Measurements from ENCODE around the gene IREB2. TPM values are rescaled to one million over a fixed set of nuclear protein-coding genes. Genes with fewer than 3 reads are reported as not detected.

IREB2 gene
- total RNA-seq, 1 donor from 2014 or later = 76.9 TPM

DNA sequence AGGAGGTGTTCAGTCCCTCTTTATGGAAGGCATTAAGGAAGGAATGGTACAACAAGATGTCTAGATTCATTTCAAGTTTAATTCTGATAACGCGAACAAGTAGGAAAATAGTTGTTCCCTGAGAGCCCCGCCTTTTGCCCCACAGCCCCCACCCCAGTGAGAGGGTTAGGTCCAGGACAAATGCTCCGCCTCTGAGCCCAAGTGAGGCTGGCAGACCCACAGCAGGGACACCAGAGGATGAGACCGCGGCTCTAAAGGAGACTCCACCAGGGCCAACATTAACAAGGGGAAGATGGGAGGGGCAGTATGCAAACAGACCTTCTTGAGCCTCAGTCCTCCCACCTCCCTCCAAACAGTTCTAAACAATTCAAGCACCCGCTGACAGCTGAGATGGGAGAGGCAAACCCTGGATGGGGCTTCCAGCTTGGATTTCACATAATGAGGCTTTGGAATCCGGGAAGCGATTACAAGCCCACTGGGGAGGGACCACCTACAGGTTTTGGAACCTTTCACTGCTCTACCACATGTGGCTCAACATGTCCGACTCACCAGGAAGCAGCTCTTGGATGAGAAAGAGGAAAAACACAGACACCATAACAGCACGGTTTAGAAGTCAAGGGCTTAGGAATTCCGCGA, 42.9 kb upstream of the IREB2 start:
- no peak for TF ChIP-seq CTCF (conservative IDR thresholded peaks at IDR 0.05)
- H3K4me3 Mint-ChIP-seq = no peak overlapping the region
- peaks cover 65% of the 10 kb centered on the region for H3K4me1 Mint-ChIP-seq (ENCODE audit: unreplicated experiment)
- no peaks in the 10 kb centered on the region for H3K9me3 Mint-ChIP-seq
- H3K36me3 Mint-ChIP-seq = no peaks in the 10 kb centered on the region
- peak overlapping the region; percentile 60 for H3K27ac Mint-ChIP-seq
- no peak for DNase-seq (ENCODE audit: extremely low spot score, unreplicated experiment)
- H3K27me3 Mint-ChIP-seq = peaks cover 3% of the 10 kb centered on the region

DNA sequence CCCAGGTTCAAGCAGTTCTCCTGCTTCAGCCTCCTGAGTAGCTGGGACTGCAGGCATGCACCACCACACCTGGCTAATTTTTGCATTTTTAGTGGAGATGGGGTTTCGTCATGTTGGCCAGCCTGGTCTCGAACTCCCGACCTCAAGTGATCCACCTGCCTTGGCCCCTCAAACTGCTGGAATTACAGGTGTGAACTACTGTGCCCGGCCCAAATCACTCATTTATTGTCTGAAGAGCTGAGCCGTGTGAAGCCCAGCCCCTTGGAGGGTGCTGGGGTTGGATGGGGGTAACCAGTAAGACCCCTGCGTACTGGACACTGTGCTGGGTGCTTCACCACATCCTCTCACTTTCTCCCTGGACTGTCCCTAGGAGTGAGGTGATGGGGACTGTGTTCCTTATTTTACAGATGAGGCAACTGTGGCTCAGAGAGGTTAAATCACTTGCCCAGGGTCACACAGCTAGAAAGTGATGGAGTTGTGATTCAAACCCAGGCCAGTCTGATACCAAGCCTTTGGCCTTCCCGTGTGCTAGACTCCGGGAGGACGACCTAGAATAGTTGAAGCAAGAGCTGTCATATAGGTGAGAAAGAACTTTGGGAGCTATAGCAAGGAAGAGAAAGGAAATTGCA, 41.7 kb upstream of the IREB2 start:
- Mint-ChIP-seq H3K36me3 (no peaks in the 10 kb centered on the region), H3K4me3 (no peak overlapping the region), H3K4me1 (ENCODE audit: unreplicated experiment) (peaks cover 56% of the 10 kb centered on the region), H3K27ac (peak overlapping the region; percentile 71), H3K9me3 (no peaks in the 10 kb centered on the region), H3K27me3 (peaks cover 3% of the 10 kb centered on the region)
- DNase-seq (ENCODE audit: extremely low spot score, unreplicated experiment) = no peak
- TF ChIP-seq CTCF (conservative IDR thresholded peaks at IDR 0.05) = no peak

GRCh38 chr15:78396976-78397375, 41.0 kb upstream of the IREB2 start:
- Mint-ChIP-seq H3K4me1 (ENCODE audit: unreplicated experiment) (peaks cover 56% of the 10 kb centered on the region), H3K36me3 (no peaks in the 10 kb centered on the region), H3K9me3 (no peaks in the 10 kb centered on the region), H3K4me3 (no peak overlapping the region), H3K27me3 (peaks cover 3% of the 10 kb centered on the region), H3K27ac (peak overlapping the region; percentile 71)
- DNase-seq (ENCODE audit: extremely low spot score, unreplicated experiment) = no peak
- TF ChIP-seq CTCF (conservative IDR thresholded peaks at IDR 0.05) = peak; percentile 29

DNA sequence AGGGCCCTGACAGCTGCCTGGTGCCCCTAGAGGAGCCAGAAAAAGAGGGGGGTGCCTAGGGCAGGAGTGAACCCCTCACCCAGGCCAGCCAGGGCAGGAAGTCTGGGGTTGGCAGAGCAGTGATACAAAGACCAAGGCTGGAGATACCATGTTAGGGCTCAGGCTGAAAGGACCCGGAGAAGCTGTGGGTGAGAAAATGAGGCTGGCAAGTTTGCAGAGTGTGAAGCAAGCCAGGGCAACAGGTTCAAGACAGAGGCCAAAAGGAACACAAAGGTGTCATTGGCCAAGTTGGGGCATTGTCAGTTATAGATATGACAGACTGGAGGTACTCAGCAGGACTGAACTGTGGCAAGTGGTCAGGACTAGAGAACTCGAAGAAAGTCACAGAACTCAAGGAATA, 40.6 kb upstream of the IREB2 start:
- TF ChIP-seq CTCF (conservative IDR thresholded peaks at IDR 0.05) = no peak
- Mint-ChIP-seq H3K27ac (no peak overlapping the region), H3K36me3 (no peaks in the 10 kb centered on the region), H3K27me3 (peaks cover 5% of the 10 kb centered on the region), H3K4me1 (ENCODE audit: unreplicated experiment) (peaks cover 58% of the 10 kb centered on the region), H3K4me3 (no peak overlapping the region), H3K9me3 (no peaks in the 10 kb centered on the region)
- no peak for DNase-seq (ENCODE audit: extremely low spot score, unreplicated experiment)

DNA sequence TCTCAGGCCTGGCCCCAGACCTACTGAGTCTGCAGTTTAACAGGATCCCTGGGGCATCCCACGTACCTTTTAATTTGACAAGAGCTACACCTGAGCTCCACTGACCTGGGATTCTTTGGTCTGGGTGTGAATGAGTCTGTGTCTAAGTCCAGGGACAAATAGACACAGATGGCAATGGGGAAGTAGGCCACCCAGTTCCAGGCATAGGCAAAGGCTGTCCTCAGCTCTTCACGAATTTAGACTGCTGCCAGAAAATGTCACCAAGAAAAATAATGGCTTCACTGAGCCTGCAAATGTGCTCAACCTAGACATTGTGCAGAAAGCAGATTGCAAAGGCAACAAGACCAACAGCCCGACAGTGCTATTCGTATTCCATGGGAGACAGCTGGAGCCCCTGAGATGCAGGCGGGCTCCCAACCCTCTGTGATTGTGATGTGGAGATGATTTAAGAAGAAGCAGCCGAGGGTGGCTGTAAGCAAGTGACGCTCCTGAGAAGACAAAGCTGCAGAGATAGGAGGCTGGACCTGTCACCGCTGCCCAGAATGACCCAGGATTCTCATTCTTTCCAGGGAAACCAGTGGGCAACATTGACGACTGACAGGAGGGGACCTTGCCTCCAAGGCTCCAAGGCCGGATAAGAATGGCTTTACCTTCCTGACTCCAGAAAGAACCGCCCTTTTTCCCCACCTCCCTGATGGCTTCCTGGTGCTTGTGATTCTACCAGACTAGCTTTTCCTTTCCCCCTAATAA, 39.8 kb upstream of the IREB2 start:
- no peak for TF ChIP-seq CTCF (conservative IDR thresholded peaks at IDR 0.05)
- no peak overlapping the region for H3K4me3 Mint-ChIP-seq
- peaks cover 60% of the 10 kb centered on the region for H3K4me1 Mint-ChIP-seq (ENCODE audit: unreplicated experiment)
- H3K9me3 Mint-ChIP-seq = no peaks in the 10 kb centered on the region
- DNase-seq (ENCODE audit: extremely low spot score, unreplicated experiment) = no peak
- peaks cover 6% of the 10 kb centered on the region for H3K27me3 Mint-ChIP-seq
- no peak overlapping the region for H3K27ac Mint-ChIP-seq
- no peaks in the 10 kb centered on the region for H3K36me3 Mint-ChIP-seq

All from type B pancreatic cell (in vitro differentiated cells).